Panc1 (cell line): ENCODE data around the gene RABEPK. TPM values are rescaled to one million over a fixed set of nuclear protein-coding genes. Genes with fewer than 3 reads are reported as not detected.

ENCODE experiments used
- ATAC-seq: fragments of 200-7000 bp; cut with Tn5 transposase; 2 replicates; pipeline ENCODE4 v1.9.1; 2020; ENCODE audit warnings: mild to moderate bottlenecking, moderate library complexity
- BruUV-seq: library from RNA; stranded (reverse); fragments of 400-500 nt; replicated peaks from 2 replicates; lab custom pipeline; 2021; lab: Mats Ljungman, UMichigan
- CTCF ChIA-PET: fragments of 300-600 bp; sonication (Branson Sonifier 250); formaldehyde crosslinking; loops from one replicate; lab custom pipeline; 2022; ENCODE audit warnings: antibody characterized with exemption; lab: Charles Lee
- POLR2A ChIA-PET: fragments of 300-600 bp; sonication (Branson Sonifier 250); formaldehyde crosslinking; loops from one replicate; lab custom pipeline; 2022; ENCODE audit warnings: antibody characterized with exemption; lab: Charles Lee
- DNase-seq: peaks from one replicate; pipeline ENCODE4 v3.0.0-alpha.2; 2010; ENCODE audit warnings: low read depth, low spot score
- H3K27ac ChIP-seq: 2 replicates; pipeline ENCODE4 v1.5.1; 2011; ENCODE audit warnings: mild to moderate bottlenecking, low read length, inconsistent platforms
- H3K27me3 ChIP-seq: fragments of 200-500 bp; sonication (Bioruptor generic); 2 replicates; pipeline ENCODE4 v1.6.0; 2014; ENCODE audit warnings: low read length, inconsistent platforms; ENCODE audit not compliant: control insufficient read depth, insufficient read depth
- H3K36me3 ChIP-seq: fragments of 200-500 bp; sonication (Bioruptor generic); 2 replicates; pipeline ENCODE4 v1.5.1; 2014; ENCODE audit warnings: inconsistent platforms, mild to moderate bottlenecking, low read length, moderate library complexity; ENCODE audit not compliant: control insufficient read depth, insufficient read depth
- H3K4me1 ChIP-seq: 2 replicates; pipeline ENCODE4 v1.5.1; 2011; ENCODE audit warnings: inconsistent platforms, mild to moderate bottlenecking, low read length, moderate library complexity; ENCODE audit not compliant: control insufficient read depth, insufficient read depth
- H3K4me3 ChIP-seq, 2 experiments: 2 replicates each; pipeline ENCODE4 v1.5.1; 2011 to 2012; ENCODE audit warnings: low read depth in 2 of 2, low read length in 2 of 2, mild to moderate bottlenecking in 2 of 2, inconsistent platforms in 1 of 2, moderate library complexity in 1 of 2
- H3K9me3 ChIP-seq: fragments of 200-500 bp; sonication (Bioruptor generic); 2 replicates; pipeline ENCODE4 v1.5.1; 2014; ENCODE audit warnings: low read depth, mild to moderate bottlenecking, inconsistent platforms, low read length, moderate library complexity; ENCODE audit not compliant: control insufficient read depth, insufficient read depth
- CTCF ChIP-seq: fragments of 450-650 bp; IDR thresholded peaks from 2 replicates; pipeline ENCODE4 v1.5.1; 2017; ENCODE audit warnings: mild to moderate bottlenecking
- POLR2AphosphoS5 ChIP-seq: IDR thresholded peaks from 2 replicates; pipeline ENCODE4 v1.6.1; 2012; ENCODE audit warnings: mild to moderate bottlenecking, low read depth, low read length, moderate library complexity
- REST ChIP-seq, 2 experiments: IDR thresholded peaks; 2 replicates each; pipeline ENCODE4 v1.6.1; 2011 to 2012; ENCODE audit warnings: low read depth in 2 of 2, control low read depth in 1 of 2, low read length in 1 of 2, mild to moderate bottlenecking in 1 of 2, moderate library complexity in 1 of 2; ENCODE audit not compliant: insufficient read depth in 1 of 2
- SIN3A ChIP-seq: IDR thresholded peaks from 2 replicates; pipeline ENCODE4 v1.6.1; 2012; ENCODE audit warnings: low read depth, mild to moderate bottlenecking, low read length, moderate library complexity, borderline replicate concordance; ENCODE audit not compliant: insufficient read depth
- TCF7L2 ChIP-seq: IDR thresholded peaks from 2 replicates; pipeline ENCODE4 v1.6.1; 2011; ENCODE audit warnings: mild to moderate bottlenecking, low read depth, low read length, inconsistent platforms
- in situ Hi-C: cut with HindIII; loops from 2 replicates; pipeline ENCODE4 v1.10.0; 2016; ENCODE audit warnings: low sequenced_read_pairs, low pct_unique_long_range_greater_than_20kb
- intact Hi-C: fragments of 100-400 bp; cut with micrococcal nuclease; formaldehyde crosslinking; loops from one replicate; pipeline ENCODE4 v1.10.0; 2022; ENCODE audit not compliant: unreplicated experiment
- total RNA-seq: library from RNA; stranded (reverse); gene quantifications from one replicate; pipeline ENCODE4 v1.2.1, GENCODE V29; 2021; ENCODE audit not compliant: unreplicated experiment

RABEPK gene
- total RNA-seq, 1 experiment from 2014 or later: 33.9 TPM

- no peaks in the 10 kb centered on the region for H3K36me3 ChIP-seq
Measured at GRCh38 chr9:125272697-125273096, 72.4 kb downstream of the RABEPK start.

GRCh38 chr9:125276771-125277170 is 76.4 kb downstream of the RABEPK start:
- H3K36me3 ChIP-seq: no peaks in the 10 kb centered on the region
- ATAC-seq (no peak), DNase-seq (no peak)
- intact Hi-C loops: no loop called here
- TF ChIP-seq CTCF (no peak), SIN3A (no peak), TCF7L2 (no peak), REST (IDR thresholded peaks at IDR 0.05; ENCODE audit: insufficient read depth in 1 of 2, low read depth in 2 of 2, low read length in 1 of 2) (no peak), POLR2AphosphoS5 (no peak)
- ChIA-PET POLR2A (no interaction called here), CTCF (no interaction called here)
- no peak overlapping the region for H3K4me3 ChIP-seq
- no TSS peak for BruUV-seq
- no peaks in the 10 kb centered on the region for H3K9me3 ChIP-seq
- no peak overlapping the region for H3K27ac ChIP-seq
- in situ Hi-C loops: no loop called here
- no peaks in the 10 kb centered on the region for H3K27me3 ChIP-seq
- peaks cover 7% of the 10 kb centered on the region; the same call in 1 of the 2 replicates for H3K4me1 ChIP-seq

More at GRCh38 chr9:125272697-125273096, 72.4 kb downstream of the RABEPK start:
- intact Hi-C loops: no loop called here
- BruUV-seq: no TSS peak
- in situ Hi-C loops: no loop called here
- POLR2A ChIA-PET: interaction anchor here (0.6 to 0.8 kb wide), 2 partner anchors 13 to 69 kb away, joined by 3 to 4 read pairs; no protein-coding TSS in a partner anchor
- Histone ChIP-seq H3K4me1 (peaks cover 10% of the 10 kb centered on the region; the same call in 1 of the 2 replicates), H3K27me3 (no peaks in the 10 kb centered on the region), H3K4me3 (no peak overlapping the region), H3K27ac (peak overlapping the region; percentile 23; the same call in 1 of the 2 replicates), H3K9me3 (no peaks in the 10 kb centered on the region)
- no peak for ATAC-seq
- no peak for DNase-seq
- TF ChIP-seq TCF7L2 (no peak), REST (IDR thresholded peaks at IDR 0.05; ENCODE audit: insufficient read depth in 1 of 2, low read depth in 2 of 2, low read length in 1 of 2) (no peak), SIN3A (no peak), CTCF (no peak), POLR2AphosphoS5 (no peak)
- CTCF ChIA-PET: interaction anchor here (0.6 kb wide), 1 partner anchor 496 kb away, joined by 8 read pairs; no protein-coding TSS in a partner anchor
